ENCODE data around the gene CYB561.
A peak's percentile ranks its signal among the peaks of the same experiment; 100 is the strongest.

CYB561 gene, protein sequence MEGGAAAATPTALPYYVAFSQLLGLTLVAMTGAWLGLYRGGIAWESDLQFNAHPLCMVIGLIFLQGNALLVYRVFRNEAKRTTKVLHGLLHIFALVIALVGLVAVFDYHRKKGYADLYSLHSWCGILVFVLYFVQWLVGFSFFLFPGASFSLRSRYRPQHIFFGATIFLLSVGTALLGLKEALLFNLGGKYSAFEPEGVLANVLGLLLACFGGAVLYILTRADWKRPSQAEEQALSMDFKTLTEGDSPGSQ

GRCh38 chr17:63445954-63446752 lies at the start of gene CYB561:
Gene CYB561 (minus strand): TSS chr17:63446306. CDS start chr17:63437547, 8,759 bp downstream.
- peak; percentile 29 to 50 for DNase-seq

DNA sequence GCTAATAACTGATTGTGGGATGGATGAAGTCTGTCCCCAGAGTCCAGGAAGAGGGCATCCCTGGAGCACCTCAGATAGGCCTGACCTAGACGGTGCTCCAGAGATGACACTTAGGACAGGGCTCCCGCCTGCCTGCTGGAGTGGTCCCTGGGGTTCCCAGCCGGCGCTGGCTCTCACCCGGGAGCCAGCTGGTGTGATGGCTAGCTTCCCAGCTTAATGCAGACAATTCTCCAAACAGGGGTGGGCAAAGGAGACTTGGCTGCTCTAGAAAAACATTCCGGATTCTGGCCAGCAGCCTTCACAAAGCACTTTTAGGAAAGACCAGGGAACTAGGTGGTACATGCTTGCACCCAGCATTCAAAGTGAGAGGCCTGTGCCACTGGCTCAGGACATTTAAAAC lies 49.4 kb upstream of the CYB561 start:
- DNase-seq: peak; percentile 70 to 84

GRCh38 chr17:63494300-63494928 lies 48.3 kb upstream of the CYB561 start:
- no peak for DNase-seq

- no peak for DNase-seq
These were observed 47.3 kb upstream of the CYB561 start for GRCh38 chr17:63493411-63493810.

GRCh38 chr17:63492940-63493339 lies 46.8 kb upstream of the CYB561 start:
- no peak for DNase-seq

DNA sequence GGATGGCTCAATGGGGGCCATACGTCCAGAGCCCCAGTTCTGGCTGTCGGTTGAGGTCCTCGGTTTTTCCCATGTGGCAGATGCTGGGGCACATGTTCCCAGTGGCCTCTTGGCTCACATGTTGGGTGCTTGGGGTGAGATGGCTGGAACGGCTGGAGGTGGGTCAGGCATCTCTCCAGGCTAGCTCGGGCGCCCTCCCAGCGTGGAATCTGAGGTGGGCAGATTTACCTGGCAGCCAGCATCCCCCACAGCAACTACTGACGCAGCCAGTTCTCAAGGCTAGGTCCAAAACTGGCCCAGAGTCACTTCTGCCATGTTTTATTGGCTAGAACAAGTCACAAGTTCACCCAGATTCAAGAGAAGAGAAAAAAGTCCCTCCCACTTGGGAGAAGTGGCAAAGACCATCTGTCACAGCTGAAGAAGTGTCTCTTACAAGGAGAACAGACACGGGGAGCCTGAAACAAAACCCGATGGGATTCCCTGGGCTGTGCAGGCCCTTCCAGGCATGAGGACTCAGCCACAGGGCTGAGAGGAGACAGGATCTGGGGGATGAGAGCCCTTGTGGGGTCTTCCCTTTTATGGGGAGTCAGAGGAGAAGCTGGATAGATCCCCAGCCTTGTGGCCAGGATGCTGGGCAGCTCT lies 46.0 kb upstream of the CYB561 start:
- DNase-seq: peak in 1 of 2 experiments; percentile 7

- DNase-seq: no peak
These were observed 45.3 kb upstream of the CYB561 start for GRCh38 chr17:63491413-63491812.

- DNase-seq: no peak
These were observed 44.8 kb upstream of the CYB561 start for GRCh38 chr17:63490858-63491400.

- no peak for DNase-seq
These were observed 44.2 kb upstream of the CYB561 start for GRCh38 chr17:63490329-63490728.

DNA sequence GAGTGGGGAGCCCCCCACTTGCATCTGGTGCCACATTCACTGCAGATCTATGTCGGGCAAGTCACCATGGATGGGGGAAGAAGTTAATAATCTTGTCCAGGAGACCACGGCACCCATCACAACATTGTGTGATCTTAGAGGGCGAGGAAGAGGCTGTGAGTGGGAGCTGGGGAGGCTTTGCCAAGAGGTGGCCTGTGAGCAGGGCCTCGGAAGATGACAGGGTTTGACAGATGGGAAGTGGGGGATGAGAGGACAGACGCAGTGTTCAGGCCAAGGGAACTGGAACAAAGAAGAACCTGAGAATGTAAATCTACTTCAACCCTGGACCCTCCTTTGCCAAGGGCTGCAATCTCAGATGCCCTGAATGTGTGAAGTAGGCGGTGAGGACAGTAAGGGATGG lies 43.2 kb upstream of the CYB561 start:
- DNase-seq: no peak

- no peak for DNase-seq
These were observed 42.7 kb upstream of the CYB561 start for GRCh38 chr17:63488851-63489250.

DNA sequence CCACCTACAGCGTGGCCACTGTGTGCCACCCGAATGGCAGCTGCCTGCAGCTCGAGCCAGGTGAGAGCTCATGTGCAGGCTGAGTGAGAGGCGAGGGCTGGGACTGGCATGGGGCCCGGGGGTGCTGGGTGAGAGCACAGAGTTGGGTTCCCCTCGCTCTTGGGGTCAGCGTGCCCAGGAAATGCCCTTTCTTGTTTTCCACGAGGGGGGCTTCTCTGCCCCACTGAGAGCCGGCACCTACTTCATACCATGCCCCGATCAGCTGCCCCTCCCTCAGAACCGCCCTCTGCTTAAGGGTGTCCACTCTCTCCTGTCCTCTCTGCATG lies 40.9 kb upstream of the CYB561 start:
- no peak for DNase-seq

GRCh38 chr17:63486317-63487013 lies 40.4 kb upstream of the CYB561 start:
- DNase-seq: no peak

DNA sequence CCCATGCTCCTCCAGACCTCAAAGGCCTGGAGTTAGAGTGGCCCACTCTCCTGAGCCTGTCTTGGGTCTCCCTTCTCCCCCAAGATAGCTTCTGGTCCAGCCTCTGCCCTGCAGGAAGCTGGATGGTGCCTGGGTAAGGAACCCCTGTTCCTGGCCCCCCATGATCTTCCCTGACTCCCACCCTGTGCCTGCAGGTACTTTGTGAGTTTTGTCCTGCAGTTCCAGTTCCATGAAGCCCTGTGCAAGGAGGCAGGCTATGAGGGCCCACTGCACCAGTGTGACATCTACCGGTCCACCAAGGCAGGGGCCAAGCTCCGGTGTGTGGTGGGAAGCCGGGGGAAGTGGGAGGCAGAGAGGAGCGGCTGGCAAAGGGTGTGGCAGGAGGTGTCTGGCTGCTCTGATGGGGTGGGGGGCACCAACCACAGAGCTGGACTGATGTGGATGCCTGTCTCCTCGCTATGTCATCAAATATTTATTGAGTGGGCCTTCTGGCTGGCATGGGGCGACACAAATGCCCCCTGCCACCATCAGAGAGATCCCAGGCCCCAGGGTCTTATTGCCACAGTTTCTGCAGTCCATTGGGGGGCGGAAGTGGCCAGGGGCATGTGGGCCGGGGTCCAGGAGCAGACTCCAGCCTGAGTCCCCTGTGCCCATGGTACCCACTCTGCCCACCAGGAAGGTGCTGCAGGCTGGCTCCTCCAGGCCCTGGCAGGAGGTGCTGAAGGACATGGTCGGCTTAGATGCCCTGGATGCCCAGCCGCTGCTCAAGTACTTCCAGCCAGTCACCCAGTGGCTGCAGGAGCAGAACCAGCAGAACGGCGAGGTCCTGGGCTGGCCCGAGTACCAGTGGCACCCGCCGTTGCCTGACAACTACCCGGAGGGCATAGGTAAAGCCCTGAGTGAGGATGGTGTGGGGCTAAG lies 37.8 kb upstream of the CYB561 start:
- DNase-seq: no peak

- DNase-seq: no peak
These were observed 36.9 kb upstream of the CYB561 start for GRCh38 chr17:63483038-63483437.

DNA sequence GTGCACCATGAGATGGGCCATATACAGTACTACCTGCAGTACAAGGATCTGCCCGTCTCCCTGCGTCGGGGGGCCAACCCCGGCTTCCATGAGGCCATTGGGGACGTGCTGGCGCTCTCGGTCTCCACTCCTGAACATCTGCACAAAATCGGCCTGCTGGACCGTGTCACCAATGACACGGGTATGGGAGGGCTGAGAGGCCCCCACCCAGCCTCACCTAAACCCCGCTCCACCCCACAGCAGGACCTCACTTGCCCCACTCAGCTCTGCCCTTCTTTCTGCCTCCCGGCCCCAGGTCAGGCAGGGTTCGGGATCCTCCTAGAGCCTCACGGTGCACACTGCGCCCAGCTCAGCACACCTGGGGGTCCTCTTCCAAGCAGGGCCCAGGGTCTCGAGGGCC lies 36.4 kb upstream of the CYB561 start:
- no peak for DNase-seq

- no peak for DNase-seq
These were observed 35.4 kb upstream of the CYB561 start for GRCh38 chr17:63481488-63481870.

DNA sequence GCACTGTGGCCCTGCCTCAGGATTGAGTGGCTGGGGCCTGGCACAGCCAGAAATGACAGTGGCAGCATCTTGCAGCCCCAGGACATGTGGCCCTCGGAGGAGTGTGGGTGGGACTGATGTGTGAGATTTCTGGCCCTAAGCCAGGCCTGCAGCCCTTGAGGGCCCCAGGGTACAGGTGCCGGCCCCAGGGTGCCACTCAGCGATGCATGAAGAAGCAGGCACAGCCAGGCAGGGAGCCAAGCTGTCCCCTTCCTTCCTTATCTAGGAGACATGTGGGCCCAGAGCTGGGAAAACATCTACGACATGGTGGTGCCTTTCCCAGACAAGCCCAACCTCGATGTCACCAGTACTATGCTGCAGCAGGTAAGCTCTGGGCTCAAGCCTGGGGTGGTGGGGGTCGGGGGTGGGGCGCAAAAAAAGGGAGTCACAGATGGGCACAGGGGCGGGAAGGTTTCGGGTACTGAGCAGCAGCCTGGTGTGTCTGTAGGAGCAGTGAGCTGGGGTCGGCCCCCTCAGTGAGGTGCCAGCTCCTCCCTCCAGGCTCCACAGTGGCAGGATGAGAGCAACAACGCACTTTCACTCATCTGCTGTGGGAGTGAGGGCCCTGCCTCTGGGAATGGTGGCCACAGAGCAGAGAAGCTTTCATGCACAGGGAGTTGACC lies 34.9 kb upstream of the CYB561 start:
- DNase-seq: peak in 1 of 2 experiments; percentile 74

- DNase-seq: no peak
These were observed 34.2 kb upstream of the CYB561 start for GRCh38 chr17:63480192-63480784.

DNA sequence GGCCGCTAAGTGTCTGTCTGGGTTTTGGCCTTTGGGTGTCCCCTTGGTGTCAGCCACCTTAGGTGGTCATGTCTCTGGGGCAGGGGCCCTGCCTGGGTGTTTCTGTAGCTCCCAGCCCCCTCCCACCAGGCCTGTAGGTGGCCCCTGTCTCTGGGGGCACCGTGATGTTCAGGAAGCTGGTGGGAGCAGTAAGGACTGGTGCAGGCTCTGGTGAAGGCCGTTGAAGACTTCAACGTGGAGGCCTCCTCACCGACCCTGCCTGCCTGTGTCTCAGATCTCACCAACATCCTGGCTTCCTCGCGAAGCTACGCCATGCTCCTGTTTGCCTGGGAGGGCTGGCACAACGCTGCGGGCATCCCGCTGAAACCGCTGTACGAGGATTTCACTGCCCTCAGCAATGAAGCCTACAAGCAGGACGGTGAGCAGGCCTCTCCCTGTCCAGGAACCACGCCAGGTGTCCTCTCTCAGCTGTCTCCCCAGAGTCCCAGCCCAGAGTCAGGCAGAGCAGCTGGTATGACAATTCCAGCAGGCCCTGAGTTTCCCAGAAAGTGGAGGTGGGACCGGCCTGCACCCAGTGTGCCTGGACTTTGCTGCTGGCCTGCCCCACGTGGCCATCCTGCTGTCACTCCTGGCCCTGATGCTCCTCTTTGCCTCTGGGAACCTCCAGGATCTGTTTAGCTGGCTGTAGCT lies 33.5 kb upstream of the CYB561 start:
- peak in 1 of 2 experiments; percentile 73 for DNase-seq
